ENCODE data around the gene RPTOR.

The RPTOR gene

GRCh38 chr17:80953471-80954315, 409.1 kb downstream of the RPTOR start:
- H3K9me3 Mint-ChIP-seq: no peaks in the 10 kb centered on the region
- ATAC-seq (no peak), DNase-seq (no peak)
- H3K27me3 Mint-ChIP-seq: no peaks in the 10 kb centered on the region
- H3K36me3 Mint-ChIP-seq (ENCODE audit: low read depth): no peaks in the 10 kb centered on the region
- no peak overlapping the region for H3K4me3 Mint-ChIP-seq
- H3K4me1 Mint-ChIP-seq: peaks cover 2% of the 10 kb centered on the region
- no peak overlapping the region for H3K27ac Mint-ChIP-seq

GRCh38 chr17:80955078-80955477, 410.4 kb downstream of the RPTOR start:
- Mint-ChIP-seq H3K4me1 (peaks cover 2% of the 10 kb centered on the region), H3K36me3 (ENCODE audit: low read depth) (no peaks in the 10 kb centered on the region), H3K4me3 (no peak overlapping the region), H3K27me3 (no peaks in the 10 kb centered on the region), H3K9me3 (no peaks in the 10 kb centered on the region), H3K27ac (no peak overlapping the region)
- DNase-seq: no peak
- ATAC-seq: no peak

- Mint-ChIP-seq H3K4me1 (peaks cover 2% of the 10 kb centered on the region), H3K9me3 (no peaks in the 10 kb centered on the region), H3K4me3 (no peak overlapping the region), H3K36me3 (ENCODE audit: low read depth) (no peaks in the 10 kb centered on the region), H3K27ac (no peak overlapping the region), H3K27me3 (no peaks in the 10 kb centered on the region)
- no peak for ATAC-seq
- no peak for DNase-seq
These were observed 411.1 kb downstream of the RPTOR start for GRCh38 chr17:80955671-80956280.

- Mint-ChIP-seq H3K27ac (no peak overlapping the region), H3K9me3 (no peaks in the 10 kb centered on the region), H3K27me3 (no peaks in the 10 kb centered on the region), H3K4me3 (no peak overlapping the region), H3K36me3 (ENCODE audit: low read depth) (no peaks in the 10 kb centered on the region), H3K4me1 (peaks cover 2% of the 10 kb centered on the region)
- ATAC-seq (no peak), DNase-seq (no peak)
These were observed 411.9 kb downstream of the RPTOR start for GRCh38 chr17:80956321-80957190.

- Mint-ChIP-seq H3K9me3 (no peaks in the 10 kb centered on the region), H3K27me3 (no peaks in the 10 kb centered on the region), H3K4me3 (no peak overlapping the region), H3K27ac (no peak overlapping the region), H3K4me1 (peaks cover 2% of the 10 kb centered on the region), H3K36me3 (ENCODE audit: low read depth) (no peaks in the 10 kb centered on the region)
- ATAC-seq (no peak), DNase-seq (no peak)
These were observed 412.9 kb downstream of the RPTOR start for GRCh38 chr17:80957461-80957941.

- H3K9me3 Mint-ChIP-seq: no peaks in the 10 kb centered on the region
- DNase-seq (no peak), ATAC-seq (no peak)
- peaks cover 2% of the 10 kb centered on the region for H3K36me3 Mint-ChIP-seq (ENCODE audit: low read depth)
- H3K27me3 Mint-ChIP-seq: no peaks in the 10 kb centered on the region
- peaks cover 2% of the 10 kb centered on the region for H3K4me1 Mint-ChIP-seq
- no peak overlapping the region for H3K27ac Mint-ChIP-seq
- H3K4me3 Mint-ChIP-seq: no peak overlapping the region
These were observed 414.8 kb downstream of the RPTOR start for GRCh38 chr17:80959330-80960036.

GRCh38 chr17:80960037-80960796, 415.6 kb downstream of the RPTOR start:
- Mint-ChIP-seq H3K4me1 (peaks cover 2% of the 10 kb centered on the region), H3K4me3 (no peak overlapping the region), H3K9me3 (no peaks in the 10 kb centered on the region), H3K27me3 (no peaks in the 10 kb centered on the region), H3K36me3 (ENCODE audit: low read depth) (peaks cover 4% of the 10 kb centered on the region), H3K27ac (no peak overlapping the region)
- no peak for DNase-seq
- no peak for ATAC-seq

- DNase-seq (no peak), ATAC-seq (no peak)
- Mint-ChIP-seq H3K27ac (no peak overlapping the region), H3K4me1 (no peaks in the 10 kb centered on the region), H3K27me3 (no peaks in the 10 kb centered on the region), H3K4me3 (no peak overlapping the region), H3K36me3 (ENCODE audit: low read depth) (peaks cover 8% of the 10 kb centered on the region), H3K9me3 (no peaks in the 10 kb centered on the region)
These were observed 416.3 kb downstream of the RPTOR start for GRCh38 chr17:80960797-80961452.

GRCh38 chr17:80961541-80962330, 417.1 kb downstream of the RPTOR start:
- Mint-ChIP-seq H3K27ac (no peak overlapping the region), H3K4me1 (no peaks in the 10 kb centered on the region), H3K4me3 (no peak overlapping the region)

GRCh38 chr17:80962356-80963329, 418.0 kb downstream of the RPTOR start:
- H3K36me3 Mint-ChIP-seq (ENCODE audit: low read depth): peaks cover 8% of the 10 kb centered on the region
- H3K4me3 Mint-ChIP-seq: no peak overlapping the region
- DNase-seq (no peak), ATAC-seq (no peak)
- H3K27me3 Mint-ChIP-seq: no peaks in the 10 kb centered on the region
- H3K27ac Mint-ChIP-seq: no peak overlapping the region
- no peaks in the 10 kb centered on the region for H3K4me1 Mint-ChIP-seq
- no peaks in the 10 kb centered on the region for H3K9me3 Mint-ChIP-seq

More at GRCh38 chr17:80961541-80962330, 417.1 kb downstream of the RPTOR start:
- ATAC-seq (no peak), DNase-seq (no peak)
- H3K36me3 Mint-ChIP-seq (ENCODE audit: low read depth): peaks cover 8% of the 10 kb centered on the region
- H3K27me3 Mint-ChIP-seq: no peaks in the 10 kb centered on the region
- H3K9me3 Mint-ChIP-seq: no peaks in the 10 kb centered on the region

- no peaks in the 10 kb centered on the region for H3K27me3 Mint-ChIP-seq
- DNase-seq (no peak), ATAC-seq (no peak)
- no peak overlapping the region for H3K4me3 Mint-ChIP-seq
- H3K4me1 Mint-ChIP-seq: no peaks in the 10 kb centered on the region
- H3K36me3 Mint-ChIP-seq (ENCODE audit: low read depth): peaks cover 8% of the 10 kb centered on the region
- H3K27ac Mint-ChIP-seq: no peak overlapping the region
- H3K9me3 Mint-ChIP-seq: no peaks in the 10 kb centered on the region
These were observed 419.3 kb downstream of the RPTOR start for GRCh38 chr17:80963812-80964543.
